CD4-positive, alpha-beta T cell treated with Interleukin-2 at 100 ng/mL for 4 hours (primary cell): ENCODE results near the gene DPP4.

Experiments
- DNase-seq: peaks from one replicate; pipeline ENCODE4 v3.0.0-alpha.2; 2020; ENCODE audit warnings: low spot score

Gene DPP4

GRCh38 chr2:162085090-162085891, 11.3 kb upstream of the DPP4 start:
- DNase-seq = no peak

DNA sequence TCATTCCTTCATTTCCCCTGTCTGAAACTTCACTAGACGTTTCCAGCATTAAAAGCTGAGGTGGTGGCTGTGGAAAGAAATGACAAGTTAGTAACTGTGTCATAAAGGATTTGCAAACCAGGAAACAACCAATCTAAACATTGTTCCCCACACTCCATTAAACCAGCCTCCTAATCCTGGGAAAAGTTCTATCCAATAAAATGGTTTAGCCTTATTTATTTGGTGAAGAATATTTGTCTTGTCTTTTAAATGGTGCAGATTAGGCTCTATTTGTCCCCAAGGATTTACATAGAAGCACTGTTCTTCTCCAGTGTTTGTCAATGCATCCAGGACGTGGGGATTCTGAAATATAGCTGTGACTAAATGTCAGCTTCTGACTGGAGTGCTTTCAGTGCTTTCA, 10.5 kb upstream of the DPP4 start:
- no peak for DNase-seq

GRCh38 chr2:162082681-162083080, 8.7 kb upstream of the DPP4 start:
- no peak for DNase-seq

- no peak for DNase-seq
These were observed 8.0 kb upstream of the DPP4 start for GRCh38 chr2:162082036-162082435.

DNA sequence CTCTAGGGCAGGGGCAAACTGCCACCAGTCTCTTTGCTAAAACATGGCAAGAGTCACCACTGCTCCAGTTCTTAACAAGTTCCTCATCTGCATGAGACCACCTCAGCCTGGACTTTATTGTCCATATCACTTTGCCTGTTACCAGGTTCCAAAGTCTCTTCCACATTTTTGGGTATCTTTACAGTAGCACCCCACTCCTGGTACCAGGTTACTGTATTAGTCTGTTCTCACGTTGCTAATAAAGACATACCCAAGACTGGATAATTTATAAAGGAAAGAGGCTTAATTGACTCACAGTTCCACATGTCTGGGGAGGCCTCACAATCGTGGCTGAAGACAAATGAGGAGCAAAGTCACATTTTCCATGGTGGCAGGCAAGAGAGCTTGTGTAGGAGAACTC, 5.5 kb upstream of the DPP4 start:
- DNase-seq = no peak

DNA sequence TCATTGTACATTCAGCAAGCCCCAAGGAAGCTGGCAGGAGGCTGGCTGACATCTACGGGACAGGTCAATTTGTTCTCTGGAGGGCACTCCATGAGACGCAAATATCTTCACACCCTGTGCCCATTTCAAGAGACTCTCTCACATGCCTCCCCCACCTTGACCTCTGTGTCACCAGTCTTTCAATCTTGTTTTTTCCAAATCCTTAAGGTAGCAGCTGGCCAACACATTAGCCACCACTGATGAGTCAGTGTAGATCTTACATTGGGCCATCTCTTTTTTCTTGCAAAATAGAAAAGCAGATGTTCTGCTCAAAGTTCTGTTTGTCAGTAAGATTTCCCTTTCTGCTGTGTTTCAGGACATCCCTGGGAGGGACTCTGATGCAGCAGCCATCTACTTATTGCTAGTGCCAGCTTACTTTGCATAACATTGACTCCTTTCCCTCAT, 1.7 kb upstream of the DPP4 start:
- DNase-seq = no peak

GRCh38 chr2:162074928-162075688, 1.1 kb upstream of the DPP4 start:
- no peak for DNase-seq

GRCh38 chr2:162074632-162074895, 549 bp upstream of the DPP4 start:
- no peak for DNase-seq

DNA sequence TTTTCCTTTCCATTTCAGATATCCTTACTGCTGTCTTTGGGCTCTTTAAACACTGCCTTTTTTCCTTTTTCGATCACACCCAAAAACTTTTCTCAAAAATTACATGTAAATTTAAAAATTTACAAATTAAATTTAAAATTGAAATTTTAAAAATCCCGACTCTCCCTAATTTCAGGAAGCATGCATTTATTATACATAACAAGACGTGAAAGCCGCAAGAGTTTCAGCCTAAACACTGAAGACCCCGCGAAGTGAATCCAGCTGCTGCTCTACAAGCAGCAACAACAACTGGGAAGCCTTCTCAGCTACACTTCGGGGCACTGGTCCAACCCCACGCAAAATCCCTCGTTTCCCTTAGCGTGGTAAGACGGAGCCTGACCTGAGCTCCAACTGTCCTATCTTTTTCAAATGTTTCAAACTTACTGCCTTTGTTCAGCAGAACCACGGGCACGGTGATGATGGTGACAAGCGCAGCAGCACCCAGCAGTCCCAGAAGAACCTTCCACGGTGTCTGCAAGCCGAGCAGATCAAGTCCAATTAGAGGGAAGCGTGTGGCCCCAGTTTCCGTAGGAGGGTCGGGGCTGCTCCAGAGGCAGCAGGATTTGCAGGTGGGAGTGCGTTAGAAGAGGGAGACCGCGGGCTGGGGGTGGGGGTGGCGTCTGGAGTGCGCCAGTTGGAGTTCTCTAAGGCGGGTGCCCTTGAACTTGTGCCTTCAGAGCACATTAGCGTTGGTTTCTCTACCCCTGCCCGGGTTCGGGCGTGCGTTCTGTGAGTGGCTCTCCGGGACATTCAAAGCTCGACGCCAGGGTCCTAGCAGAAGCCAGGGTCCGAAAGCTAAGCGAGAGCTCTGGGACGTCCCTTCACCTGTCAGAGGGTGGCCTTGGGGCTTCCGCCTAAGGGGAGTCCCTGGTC, 783 bp downstream of the DPP4 start:
- DNase-seq = peak; percentile 22

DNA sequence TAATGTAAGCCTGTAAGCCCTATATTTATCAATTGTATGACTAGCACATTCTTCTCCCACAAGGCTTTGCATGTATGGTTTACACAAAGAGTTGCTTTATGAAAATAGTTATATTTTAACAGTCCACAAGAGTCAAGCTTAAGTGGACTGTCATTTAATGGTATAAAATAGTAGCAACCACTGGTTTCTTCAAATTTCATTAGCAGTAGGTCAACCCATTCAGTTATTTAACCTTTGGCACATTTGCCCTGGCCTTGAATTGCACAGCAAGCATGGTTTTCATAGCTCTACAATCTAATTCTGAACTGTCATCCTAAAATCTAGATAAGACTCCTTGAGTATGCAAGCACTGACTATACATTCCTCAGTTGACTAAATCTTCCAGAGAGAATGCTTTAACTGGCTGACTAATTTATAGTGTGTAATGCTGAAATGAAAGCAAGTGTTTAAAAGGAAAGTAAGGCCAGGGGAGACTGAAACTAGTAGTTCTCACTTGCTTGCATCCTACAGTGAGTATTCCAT, 1.8 kb downstream of the DPP4 start:
- peak; percentile 31 for DNase-seq

DNA sequence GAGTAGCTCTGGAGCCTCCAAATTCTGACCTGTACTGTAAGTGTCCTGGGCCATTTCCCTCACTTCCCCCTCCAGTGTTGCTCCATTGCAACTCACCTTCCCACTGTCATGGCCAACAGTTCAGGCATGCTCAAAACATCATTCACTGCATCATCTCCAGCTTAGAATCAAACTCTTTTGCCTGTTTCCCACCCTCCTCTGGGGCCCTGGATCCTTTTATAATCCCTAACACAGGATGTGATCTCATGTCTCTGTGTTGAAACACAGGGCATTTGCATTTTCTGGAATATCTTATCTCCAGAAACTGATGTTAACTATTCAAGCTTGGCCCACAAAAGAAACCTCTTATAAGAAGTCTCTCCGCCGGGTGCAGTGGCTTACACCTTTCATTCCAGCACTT, 3.0 kb downstream of the DPP4 start:
- DNase-seq = no peak

DNA sequence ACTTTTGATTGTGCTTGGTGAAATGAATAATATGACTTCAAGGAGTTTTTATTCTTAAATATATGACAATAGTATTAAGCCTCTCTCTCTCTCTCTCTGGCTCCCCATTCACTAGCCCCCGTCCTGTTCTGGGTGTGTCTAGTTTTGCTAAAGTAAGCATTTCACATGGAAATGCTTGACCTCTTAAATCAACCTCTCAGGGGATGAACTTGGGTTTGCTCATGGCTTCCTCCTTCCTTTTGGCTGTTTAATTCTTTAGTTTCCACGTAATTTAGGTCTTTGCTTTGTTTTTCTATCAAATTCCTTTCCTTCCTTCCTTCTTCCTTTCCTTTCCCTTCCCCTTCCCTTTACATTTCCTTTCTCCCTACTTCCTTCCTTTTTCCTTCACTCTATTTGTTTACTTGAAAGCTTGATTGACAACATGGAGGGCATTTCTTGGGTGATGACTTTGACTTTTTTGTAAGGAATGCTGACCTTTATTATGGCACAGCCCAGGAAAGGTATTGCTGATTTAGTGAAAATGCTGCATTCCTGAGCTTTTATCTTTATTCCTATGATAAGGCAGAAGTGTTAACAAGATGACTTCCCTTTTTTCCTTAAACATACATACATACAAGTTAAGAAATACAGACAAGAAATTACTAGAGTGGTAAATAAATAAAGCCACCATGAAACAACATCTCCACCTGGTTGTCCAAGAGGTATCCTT, 3.6 kb downstream of the DPP4 start:
- no peak for DNase-seq

- no peak for DNase-seq
These were observed 4.6 kb downstream of the DPP4 start for GRCh38 chr2:162069267-162069903.

- no peak for DNase-seq
These were observed 6.4 kb downstream of the DPP4 start for GRCh38 chr2:162067596-162067995.

GRCh38 chr2:162065767-162066166, 8.2 kb downstream of the DPP4 start:
- no peak for DNase-seq

DNA sequence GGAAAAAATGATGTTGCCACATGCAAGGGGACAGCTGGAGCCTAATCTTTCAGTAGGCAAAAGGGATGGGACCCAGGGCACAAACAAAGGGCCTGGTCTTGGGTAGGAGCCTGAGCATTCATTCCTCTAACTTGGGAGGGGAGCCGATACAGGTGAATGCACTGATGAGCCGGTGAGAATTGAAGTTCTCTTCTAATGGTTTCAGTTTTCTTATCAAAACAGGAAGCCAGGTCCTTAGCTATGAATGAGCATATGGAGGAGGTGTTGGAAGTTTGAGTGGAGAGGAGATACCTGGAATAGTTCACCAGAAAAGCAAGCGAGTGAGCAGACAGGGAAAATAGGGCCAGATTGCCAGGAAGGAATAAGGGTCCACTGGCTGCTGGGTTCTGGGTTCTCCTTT, 10.1 kb downstream of the DPP4 start:
- peak; percentile 15 for DNase-seq

- peak; percentile 16 for DNase-seq
These were observed 10.7 kb downstream of the DPP4 start for GRCh38 chr2:162063281-162063680.

GRCh38 chr2:162062559-162062958, 11.5 kb downstream of the DPP4 start:
- DNase-seq = peak; percentile 13

GRCh38 chr2:162061021-162061420, 13.0 kb downstream of the DPP4 start:
- DNase-seq = no peak

GRCh38 chr2:162060532-162060931, 13.5 kb downstream of the DPP4 start:
- DNase-seq = no peak

- peak; percentile 75 for DNase-seq
These were observed 14.9 kb downstream of the DPP4 start for GRCh38 chr2:162058973-162059668.
